HG03175 (cell line): ENCODE measurements around the gene RPS6KA3.
A peak's percentile ranks its signal among the peaks of the same experiment; 100 is the strongest.

Source experiments
- ATAC-seq: cut with Tn5 transposase; IDR thresholded peaks from one replicate; pipeline ENCODE4 v1.9.1; 2021; ENCODE audit warnings: mild to moderate bottlenecking, moderate library complexity; ENCODE audit not compliant: unreplicated experiment

RPS6KA3 gene

DNA sequence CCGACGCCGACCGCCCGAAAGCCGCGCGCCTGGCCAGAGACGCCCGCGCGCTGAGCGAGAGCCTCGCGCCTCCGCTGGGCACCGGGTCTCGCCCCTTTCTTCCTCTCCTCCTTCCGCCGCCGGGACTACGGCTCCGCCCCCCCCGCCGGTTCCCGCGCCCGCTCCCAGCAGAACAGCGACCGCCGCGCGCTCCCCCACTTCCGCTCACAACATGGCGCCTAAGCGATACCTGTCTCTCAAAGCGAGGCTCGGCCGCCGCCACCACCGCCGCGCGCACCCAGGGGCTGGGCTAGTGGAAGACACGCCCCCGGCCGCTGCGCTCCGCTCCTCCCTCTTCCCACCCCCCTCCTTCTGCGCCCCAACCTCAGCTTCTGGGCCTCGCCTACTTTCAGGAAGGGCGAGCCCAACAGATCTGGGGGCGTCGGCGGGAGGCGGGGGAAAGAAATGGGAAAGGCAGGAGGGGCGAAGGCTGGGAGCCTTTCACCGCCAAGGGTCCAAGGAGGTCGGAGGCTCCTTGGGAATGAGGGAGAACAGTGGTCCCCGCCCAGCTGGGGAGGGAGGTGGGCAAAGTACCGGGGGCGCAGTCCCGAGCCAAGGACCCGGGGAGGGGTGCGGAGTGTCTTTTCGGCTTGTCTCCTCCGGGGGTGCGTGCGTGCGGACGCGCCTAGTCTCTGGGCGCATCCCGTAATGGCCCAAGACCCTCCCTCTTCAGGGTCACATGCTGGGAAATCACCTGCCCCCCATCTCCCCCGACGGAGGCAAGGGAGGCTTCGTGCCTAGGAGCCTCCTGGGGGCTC is at the start of gene RPS6KA3:
RPS6KA3 (minus strand) TSS at position 100 of the 797 bp plus-strand sequence. CDS start 277 bp downstream, outside the sequence.
- peak; percentile 86 for ATAC-seq

DNA sequence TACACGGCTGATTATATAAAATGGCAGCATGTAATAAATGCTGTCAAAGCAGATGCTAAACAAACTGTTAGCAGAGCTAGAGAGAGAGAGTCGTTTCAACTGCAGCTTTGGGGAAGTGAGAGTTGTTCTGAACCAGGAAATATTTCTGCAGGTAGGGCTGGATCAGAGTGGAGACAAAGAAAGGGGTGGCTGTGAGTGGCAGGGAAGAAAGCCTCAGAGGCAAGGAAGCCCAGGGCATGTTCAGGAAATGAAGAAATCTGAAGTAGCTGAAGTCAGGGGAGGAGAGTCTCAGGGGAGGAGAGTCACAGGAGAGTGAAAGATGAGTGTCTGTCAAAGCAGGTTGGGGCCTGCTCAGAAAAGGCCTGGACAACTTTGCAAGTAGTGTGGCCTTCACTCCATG is 48.4 kb upstream of the RPS6KA3 start:
- ATAC-seq: peak; percentile 93

DNA sequence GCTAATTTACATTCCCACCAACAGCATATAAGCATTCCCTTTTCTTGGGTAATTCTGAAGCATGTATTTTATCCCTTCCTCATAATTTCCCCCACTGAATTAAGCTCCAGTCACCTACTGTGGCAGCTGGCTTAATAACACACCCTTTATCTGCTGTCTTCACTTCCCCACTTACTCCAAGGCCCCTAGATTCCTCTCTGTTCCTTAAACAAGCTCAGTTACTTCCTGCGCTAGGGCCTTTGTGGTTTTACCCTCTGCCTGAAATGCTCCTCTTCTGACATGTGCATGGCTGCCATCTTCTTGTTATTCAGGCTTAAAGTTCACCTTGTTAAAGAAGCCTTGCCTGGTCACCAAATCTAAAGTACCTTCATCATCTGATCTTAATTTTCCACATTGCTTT is 47.2 kb upstream of the RPS6KA3 start:
- ATAC-seq: no peak

DNA sequence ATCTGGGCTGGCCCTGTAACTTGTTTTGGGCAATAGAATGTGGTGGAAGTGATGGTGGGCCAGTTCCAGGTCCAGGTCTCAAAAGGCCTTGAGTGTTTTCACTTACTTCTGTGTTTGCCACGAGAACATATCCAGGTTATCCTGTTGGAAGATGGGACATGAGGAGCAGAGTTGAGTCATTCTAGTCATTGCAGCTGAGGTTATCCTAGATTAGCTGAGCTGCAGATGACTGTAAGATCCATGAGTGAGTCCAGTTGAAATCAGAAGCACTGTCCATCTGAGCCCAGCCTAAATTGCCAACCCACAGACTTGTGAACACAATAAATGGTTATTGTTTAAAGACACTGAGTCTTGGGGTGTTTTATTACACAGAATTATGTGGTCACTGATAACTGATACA is 45.3 kb upstream of the RPS6KA3 start:
- no peak for ATAC-seq

DNA sequence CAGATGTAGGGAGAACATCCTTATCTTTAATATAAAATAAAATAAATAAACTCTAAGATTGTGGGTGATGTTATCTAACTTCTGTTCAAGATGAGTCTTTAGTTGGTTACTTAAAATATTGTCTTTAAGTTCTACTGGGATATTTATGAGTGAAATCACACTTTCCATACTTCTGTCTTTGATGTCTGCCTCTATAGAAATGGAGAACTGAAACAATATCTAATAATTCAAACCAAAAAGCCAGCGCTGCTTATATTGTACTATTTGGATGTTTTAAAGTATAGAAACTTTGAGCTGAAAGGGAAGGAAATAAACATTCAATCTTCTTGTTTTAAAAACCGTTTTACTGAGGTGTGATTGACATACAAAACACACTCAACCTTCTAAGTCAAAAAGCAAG is 44.8 kb upstream of the RPS6KA3 start:
- ATAC-seq: no peak

DNA sequence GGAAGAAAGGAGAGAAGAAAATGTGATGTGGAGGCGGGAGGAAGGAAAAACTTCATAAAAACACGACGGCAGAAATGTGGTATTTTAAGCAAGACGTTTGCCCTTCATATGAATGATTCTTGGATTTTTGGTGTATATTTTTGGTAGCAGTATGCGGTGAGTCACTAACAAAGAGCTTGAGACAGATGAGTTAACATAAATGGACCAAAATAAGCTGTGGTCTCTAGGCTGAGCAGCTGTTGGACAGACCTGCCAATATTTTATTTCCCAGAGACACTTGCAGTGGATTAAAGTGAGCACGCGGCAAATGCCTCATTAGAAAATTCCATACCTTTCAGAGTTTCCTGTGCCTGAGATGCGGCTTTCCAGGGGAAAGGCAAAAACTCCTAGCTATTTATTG is 43.1 kb upstream of the RPS6KA3 start:
- no peak for ATAC-seq

DNA sequence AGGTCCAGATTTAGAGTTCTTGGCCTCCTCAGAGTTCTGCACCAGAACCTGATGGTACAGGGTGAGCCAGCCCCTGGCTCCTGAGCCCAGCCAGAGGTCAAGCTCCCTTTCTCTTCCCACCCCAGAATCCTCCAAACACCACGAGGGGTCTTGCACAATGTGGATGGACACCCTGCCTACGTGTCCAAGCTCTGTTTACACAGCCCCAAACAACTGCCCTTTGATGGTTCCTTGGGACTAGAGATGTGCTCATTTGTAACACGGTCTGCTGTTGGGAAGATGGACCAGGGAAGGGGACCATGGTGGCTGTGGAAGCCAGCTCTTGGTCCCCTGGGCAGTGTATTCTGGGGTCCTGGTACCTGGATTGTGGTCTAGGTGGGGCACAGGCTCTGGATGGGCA is 40.0 kb upstream of the RPS6KA3 start:
- no peak for ATAC-seq

DNA sequence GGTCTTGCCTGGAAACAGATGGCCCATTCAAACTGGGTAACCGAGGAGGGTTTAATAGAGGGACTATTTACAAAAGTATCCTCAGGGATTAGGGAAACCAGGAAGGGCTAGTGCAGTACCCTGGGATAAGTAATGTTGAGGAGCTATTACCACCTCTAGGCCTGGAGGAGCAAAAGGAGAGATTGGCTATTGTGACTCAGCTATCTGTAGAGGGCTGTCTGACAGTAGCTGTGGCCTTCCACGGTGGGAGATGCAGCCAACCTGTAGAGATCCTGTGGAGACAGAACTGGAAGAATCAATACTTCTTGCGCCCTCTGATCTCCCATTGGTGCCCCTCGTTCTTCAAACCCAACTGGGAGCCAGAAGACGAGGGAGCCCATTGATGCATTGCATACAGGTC is 34.1 kb upstream of the RPS6KA3 start:
- ATAC-seq: no peak

DNA sequence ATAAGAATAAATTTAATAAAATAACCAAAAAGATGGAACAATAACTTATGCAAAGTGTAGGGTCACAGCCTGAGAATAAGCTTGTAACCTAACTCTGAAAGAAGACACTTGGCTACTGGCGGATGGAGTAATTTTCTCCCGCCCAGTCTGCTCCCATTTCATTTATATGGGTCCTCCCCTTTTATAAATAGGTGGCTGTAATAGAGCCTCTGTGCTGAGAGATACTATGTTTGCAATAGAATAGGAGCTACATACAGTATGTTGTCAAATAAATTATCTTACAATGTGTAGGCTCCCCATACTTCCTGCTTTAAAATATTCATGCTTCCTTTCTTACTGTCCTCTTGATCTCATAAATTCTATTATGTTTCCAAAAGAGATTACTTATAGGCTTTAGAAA is 28.2 kb upstream of the RPS6KA3 start:
- ATAC-seq: no peak

DNA sequence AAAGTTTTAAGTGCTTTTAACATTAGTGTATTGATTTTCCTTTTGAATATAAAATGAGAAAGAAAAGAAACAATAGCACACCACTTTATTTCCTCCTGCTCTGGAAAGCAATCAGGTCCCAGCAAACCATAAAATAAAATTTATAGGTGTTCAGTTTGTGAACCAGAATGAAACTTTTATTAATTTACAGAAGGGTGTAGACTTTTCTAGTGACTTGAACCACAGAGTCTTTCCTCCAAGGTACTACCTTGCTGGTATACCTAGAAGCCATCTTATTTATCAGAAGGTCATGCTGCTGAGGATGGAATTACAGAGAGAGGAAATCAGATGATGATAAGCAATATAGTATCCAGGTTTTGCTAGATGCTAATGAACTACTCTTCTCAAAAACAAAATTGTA is 27.6 kb upstream of the RPS6KA3 start:
- ATAC-seq: no peak

DNA sequence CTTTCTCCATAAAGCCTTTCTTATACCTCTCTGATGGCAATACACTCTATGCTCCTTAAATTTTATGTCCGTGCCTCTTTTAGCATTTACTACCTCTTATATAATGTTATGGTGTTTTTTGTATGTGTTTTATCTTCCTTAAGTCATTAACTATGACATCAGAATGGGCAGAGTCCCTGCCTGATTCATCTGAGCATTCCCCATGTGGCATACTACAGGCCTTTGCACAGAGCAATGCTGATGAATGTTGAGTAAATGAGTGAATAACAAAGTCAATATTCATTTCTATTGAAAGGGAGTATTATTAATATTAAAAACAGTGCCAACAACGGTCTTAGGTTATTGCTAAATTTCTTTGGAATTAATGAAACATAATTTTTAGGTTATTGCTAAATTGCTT is 18.8 kb upstream of the RPS6KA3 start:
- no peak for ATAC-seq

DNA sequence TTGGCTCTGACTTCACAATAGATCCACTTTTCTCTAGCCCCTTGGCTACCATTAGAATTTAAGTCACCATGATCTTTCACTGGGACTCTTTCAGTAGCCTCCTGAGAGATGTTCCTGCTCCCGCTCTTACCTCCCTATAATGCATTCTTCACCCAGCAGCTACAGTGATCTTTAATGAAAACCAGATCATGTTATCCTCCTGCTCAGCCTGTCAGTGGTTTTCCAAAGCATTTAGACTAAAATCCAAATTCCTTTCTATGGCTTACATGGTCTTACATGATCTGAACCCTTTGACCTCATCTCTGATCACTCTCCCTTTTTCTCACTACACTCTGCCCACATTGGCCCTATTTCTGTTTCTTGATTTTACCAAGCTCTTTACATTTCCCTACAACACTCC is 18.3 kb upstream of the RPS6KA3 start:
- no peak for ATAC-seq

DNA sequence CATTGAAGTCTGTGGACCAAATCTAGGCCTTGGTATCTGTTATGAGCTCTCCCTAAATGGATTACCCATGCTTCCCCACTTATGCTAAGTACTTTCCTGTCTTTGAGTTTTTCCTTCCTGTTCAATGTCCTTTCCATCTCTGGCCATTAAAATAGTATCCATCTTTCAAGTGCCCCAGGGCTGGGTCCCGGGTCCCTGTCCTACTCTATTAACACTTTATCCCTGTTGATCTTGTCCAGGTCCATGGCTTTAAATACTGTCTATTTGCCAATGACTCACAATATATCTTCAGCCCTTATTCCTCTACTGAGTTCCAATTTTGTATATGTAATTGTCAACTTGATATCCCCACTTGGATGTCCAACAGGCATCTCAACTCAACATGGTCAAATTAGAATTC is 17.7 kb upstream of the RPS6KA3 start:
- ATAC-seq: no peak

DNA sequence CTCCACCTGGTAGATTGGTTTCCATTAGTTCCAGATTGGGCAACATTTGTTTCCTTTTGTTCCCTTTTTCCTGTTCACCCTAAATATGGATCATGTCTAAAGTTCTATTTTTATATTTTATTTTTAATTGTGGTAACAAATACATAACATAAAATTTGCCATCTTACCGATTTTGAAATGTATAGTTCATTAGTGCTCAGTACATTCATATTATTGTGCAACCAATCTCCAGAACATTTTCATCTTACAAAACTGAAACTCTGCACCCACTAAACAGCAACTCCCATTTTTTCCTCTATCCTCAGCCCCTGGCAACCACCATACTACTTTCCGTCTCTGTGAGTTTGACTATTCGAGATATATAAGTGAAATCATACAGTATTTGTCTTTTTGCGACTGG is 14.2 kb upstream of the RPS6KA3 start:
- ATAC-seq: no peak

DNA sequence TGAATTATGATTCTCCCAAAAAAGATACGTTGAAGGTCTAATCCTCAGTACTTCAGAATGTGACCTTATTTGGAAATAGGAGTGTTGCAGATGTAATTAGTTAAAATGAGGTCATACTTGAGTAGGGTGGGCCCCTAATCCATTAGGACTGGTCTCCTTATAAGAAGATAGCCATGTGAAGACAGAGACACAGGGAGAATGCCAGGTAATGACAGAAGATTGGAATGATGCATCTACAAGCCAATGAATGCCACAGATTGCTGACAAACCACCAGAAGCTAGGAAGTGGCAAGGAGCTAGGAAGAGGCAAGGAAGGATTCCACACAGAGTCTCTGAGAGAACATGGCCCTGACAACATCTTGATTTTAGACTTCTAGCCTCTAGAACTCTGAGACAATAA is 7.4 kb upstream of the RPS6KA3 start:
- ATAC-seq: no peak

DNA sequence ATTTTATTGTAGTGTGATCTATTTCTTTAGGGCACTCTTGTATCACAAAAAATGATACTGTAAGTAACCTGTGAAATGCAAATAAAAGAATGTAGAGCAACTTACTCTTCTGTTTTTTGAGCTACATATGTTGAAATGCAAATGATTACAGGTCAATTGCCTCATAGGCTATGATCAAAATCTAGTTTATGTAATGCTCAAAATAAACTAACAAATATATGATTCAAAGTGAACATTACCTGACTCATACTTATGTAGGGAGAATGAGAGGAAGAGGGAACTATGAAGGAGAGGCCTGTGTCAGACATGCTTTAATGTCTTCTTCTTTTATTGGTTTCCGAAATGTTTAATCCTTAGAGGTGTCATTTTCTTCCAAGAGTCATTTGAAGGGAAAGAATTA is 5.0 kb upstream of the RPS6KA3 start:
- no peak for ATAC-seq

DNA sequence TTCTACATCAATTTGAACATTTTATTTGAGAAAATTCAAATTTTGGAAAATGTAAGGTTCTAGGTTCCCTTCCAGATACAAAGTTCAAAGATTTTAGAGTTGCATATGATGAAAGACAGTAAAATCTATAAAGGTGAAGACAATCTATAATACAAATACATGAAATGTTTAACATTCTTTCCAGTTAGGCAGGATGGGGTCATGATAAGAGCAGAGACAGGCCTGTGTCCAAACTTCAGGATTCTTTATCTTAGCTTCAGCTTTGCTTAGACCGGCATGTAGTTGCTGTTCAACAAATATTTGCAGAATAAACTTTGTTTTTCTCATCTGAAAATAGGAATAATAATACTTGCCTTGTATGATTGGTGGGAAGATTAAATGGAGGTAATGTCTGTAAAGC is 4.5 kb upstream of the RPS6KA3 start:
- ATAC-seq: no peak

DNA sequence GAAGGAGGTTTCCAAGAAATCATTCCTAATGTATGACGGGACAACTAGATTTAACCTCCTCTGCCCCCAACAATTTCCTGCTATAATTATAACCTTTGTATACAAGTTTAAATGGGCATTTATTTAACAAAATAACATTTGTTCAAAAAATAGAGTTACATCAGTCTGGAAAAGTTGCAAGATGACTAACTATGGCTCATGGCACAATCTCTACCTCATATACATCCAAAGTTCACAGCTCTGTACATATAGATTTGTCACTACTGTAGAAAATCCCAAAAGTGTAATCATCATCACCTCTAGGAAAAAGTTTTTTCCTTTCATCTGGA is 3.8 kb upstream of the RPS6KA3 start:
- no peak for ATAC-seq

DNA sequence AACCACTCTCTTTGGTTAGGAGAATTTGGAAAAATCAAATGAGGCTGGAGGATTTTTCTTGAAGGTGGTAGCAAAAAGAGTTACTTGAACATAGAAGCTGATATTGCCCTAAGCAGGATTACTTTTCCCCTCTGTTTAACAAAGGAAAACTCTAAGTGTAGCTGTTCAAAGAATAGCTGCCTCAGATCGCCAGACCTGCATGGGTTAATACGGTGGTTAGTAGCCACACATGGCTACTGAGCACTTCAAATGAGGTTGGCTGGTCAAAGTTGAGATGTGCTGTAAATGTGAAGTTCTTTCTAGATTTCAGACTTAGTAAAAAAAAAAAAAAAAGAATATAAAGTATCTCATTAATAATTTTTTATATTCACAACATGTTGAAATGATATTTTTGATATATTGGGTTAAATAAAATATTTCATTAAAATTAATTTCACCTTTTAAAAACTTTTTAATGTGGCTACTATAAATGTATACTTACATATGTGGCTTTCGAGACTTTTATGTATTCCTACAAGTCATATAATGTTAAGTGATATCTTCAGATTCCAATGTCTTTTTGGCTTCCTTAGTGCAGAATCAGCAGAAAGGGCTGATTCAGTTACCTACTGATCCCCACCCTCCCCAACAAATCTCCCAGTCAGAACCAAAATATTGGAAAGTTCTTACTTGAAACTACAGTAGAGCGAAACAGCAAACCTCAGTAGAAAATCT is 3.3 kb upstream of the RPS6KA3 start:
- no peak for ATAC-seq

DNA sequence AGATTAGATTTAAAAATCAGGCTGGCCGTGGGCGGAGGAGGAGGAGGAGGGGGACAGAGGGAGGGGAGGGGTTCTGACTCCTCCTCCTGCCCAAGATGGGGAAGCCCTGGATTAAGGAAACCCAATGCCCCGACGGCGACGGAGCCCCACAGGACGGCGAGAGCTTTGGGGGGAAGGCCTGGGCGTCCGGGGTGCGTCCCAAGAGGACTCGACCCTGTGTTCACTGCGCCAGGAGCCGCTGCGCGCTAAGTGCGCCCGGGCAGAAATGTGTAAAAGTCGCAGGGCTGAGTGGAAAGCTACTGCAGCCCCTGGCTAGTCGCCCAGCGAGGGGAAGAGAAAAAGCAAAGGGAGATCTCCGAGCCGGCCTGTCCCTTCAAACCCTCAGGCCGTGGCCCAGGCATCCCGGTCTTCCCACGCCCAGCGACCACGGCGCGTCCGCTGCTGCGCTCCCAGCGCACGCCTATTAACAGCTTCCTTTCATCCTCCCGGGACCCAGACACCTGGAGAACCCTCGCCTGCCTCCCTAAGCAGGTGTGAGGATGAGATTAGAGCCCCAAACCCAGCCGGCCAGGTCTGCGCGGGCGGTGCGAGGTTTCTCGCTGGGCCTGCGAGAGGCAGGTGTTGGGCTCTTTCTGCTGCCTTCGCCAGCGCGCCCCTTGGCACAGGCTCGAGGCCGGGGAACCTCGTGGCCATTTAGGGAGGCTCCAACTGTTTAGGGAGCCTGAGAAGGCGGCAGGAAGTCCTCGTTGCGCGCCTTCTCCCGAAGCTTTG is 1.4 kb upstream of the RPS6KA3 start:
- no peak for ATAC-seq

DNA sequence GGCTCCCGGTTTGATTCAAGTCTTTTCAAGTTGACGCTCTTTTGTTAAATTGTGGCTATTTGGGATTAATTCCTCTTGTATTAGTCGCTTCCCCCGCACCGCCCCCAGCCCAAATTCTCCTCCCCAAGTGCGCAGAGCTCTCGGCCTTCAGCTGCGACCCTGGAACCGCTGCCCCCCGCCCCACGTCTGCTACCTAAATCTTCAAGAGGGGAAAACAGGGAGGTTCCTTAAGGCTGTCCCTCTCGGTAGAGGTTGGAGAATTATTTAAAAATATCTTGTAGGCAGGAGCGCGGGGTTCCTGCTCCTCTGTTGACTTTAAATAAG is 860 bp upstream of the RPS6KA3 start:
- ATAC-seq: no peak
